Measurements from ENCODE around the gene PXMP2.

GRCh38 chr12:132754160-132754932 lies 67.0 kb downstream of the PXMP2 start:
- TF ChIP-seq EZH2 (IDR thresholded peaks at IDR 0.05; ENCODE audit: insufficient read depth, low read length) = no peak
- TF ChIP-seq CTCF (IDR thresholded peaks at IDR 0.05; ENCODE audit: insufficient read depth, low read depth, low read length) = no peak

Measured in astrocyte (in vitro differentiated cells and primary cell).